K562 (cell line): ENCODE results near the gene ATP1A3. TPM values are rescaled to one million over a fixed set of nuclear protein-coding genes. Genes with fewer than 3 reads are reported as not detected.
A peak's percentile ranks its signal among the peaks of the same experiment; 100 is the strongest.

Experiments
- ARHGAP35 ChIP-seq: fragments of 450-650 bp; IDR thresholded peaks from 2 replicates; pipeline ENCODE4 v1.6.1; 2018; ENCODE audit not compliant: partially characterized antibody
- CGGBP1 ChIP-seq: fragments of 250-450 bp; sonication (Bioruptor Pico); IDR thresholded peaks from 2 replicates; pipeline ENCODE4 v1.9.0; 2021; ENCODE audit warnings: mild to moderate bottlenecking
- ELK3 ChIP-seq: fragments of 450-650 bp; formaldehyde crosslinking; IDR thresholded peaks from 2 replicates; pipeline ENCODE4 v1.4.0; 2020; ENCODE audit warnings: mild to moderate bottlenecking
- FOXK2 ChIP-seq, 2 experiments: fragments of 450-650 bp; IDR thresholded peaks in 1 of 2; conservative IDR thresholded peaks in 1 of 2; 2 replicates each; pipeline ENCODE4 v1.6.1; 2016; ENCODE audit warnings: low read depth in 2 of 2, mild to moderate bottlenecking in 1 of 2
- NRF1 ChIP-seq, 2 experiments: fragments of 450-650 bp; IDR thresholded peaks in 1 of 2; conservative IDR thresholded peaks in 1 of 2; 2 replicates each; pipeline ENCODE4 v1.6.1; 2014; ENCODE audit warnings: mild to moderate bottlenecking in 2 of 2
- VEZF1 ChIP-seq: fragments of 200-800 bp; sonication (Bioruptor generic); IDR thresholded peaks from 2 replicates; pipeline ENCODE4 v1.6.1; 2017; ENCODE audit warnings: missing genetic modification characterization, missing compliant biosample characterization
- ZHX1 ChIP-seq: fragments of 150-350 bp; conservative IDR thresholded peaks from 2 replicates; pipeline ENCODE4 v1.6.1; 2014; ENCODE audit warnings: low read length
- ZNF174 ChIP-seq: fragments of 250-450 bp; sonication (Bioruptor Pico); IDR thresholded peaks from 2 replicates; pipeline ENCODE4 v1.4.0; 2020; ENCODE audit warnings: mild to moderate bottlenecking
- ZNF407 ChIP-seq: fragments of 450-650 bp; IDR thresholded peaks from 2 replicates; pipeline ENCODE4 v1.6.1; 2016; ENCODE audit warnings: low read depth
- ZNF699 ChIP-seq: fragments of 250-450 bp; sonication (Bioruptor Pico); IDR thresholded peaks from 2 replicates; pipeline ENCODE4 v1.8.0; 2021; ENCODE audit warnings: mild to moderate bottlenecking, moderate library complexity; ENCODE audit not compliant: insufficient replicate concordance
- polyA plus RNA-seq, 8 experiments: library from polyadenylated mRNA; depleted of rRNA in 4 of 8; stranded (reverse) in 5 of 8; unstranded in 3 of 8; fragments of >200 nt; fragmentation: Nextera tagmentation in 2 of 8; fragmentation: Illumina TruSeq in 1 of 8; extraction: Ambion mirVana in 2 of 8; extraction: Trizol in 1 of 8; gene quantifications; 2 replicates each; pipeline versions ENCODE4 v1.2.1 to v1.2.3, GENCODE V29; 2011 to 2014; ENCODE audit warnings: inconsistent platforms in 1 of 8, missing spikeins in 1 of 8
- total RNA-seq, 7 experiments: library from RNA; depleted of rRNA in 6 of 7; stranded (reverse); fragments of >200 nt in 6 of 7; fragmentation: Illumina TruSeq in 2 of 7; extraction: Trizol in 2 of 7; gene quantifications; 2 replicates each; pipeline versions ENCODE4 v1.2.1 to v1.2.3, GENCODE V29; 2011 to 2021; ENCODE audit warnings: low replicate concordance in 1 of 7

Gene ATP1A3
- total and polyA plus RNA-seq, 9 of the 15 experiments (the other 6 are each of a cell fraction or from before 2014, with no cell fraction given): 0.03 to 1.0 (median 0.17) TPM; not detected in 3

GRCh38 chr19:41993612-41994483, at the start of gene ATP1A3 (continued):
- TF ChIP-seq ZHX1 (no peak), NRF1 (conservative IDR thresholded peaks at IDR 0.05 in 1 of 2, IDR thresholded peaks at IDR 0.05 in 1 of 2) (peak in 1 of 2 experiments; percentile 17; a peak in 1 of 4 replicates), ARHGAP35 (no peak), ZNF174 (CRISPR knock-in tag) (no peak), VEZF1 (CRISPR knock-in tag) (peak; percentile 84), ZNF407 (no peak), FOXK2 (conservative IDR thresholded peaks at IDR 0.05 in 1 of 2, IDR thresholded peaks at IDR 0.05 in 1 of 2; ENCODE audit: low read depth in 2 of 2) (no peak), CGGBP1 (CRISPR knock-in tag) (no peak), ELK3 (no peak), ZNF699 (CRISPR knock-in tag) (no peak)
- TF ChIP-seq, all 486 proteins: peak for 18
